GM12874 (cell line): ENCODE measurements around the gene MYO1H.

Source experiments
- CTCF ChIP-seq: IDR thresholded peaks from 2 replicates; pipeline ENCODE4 v1.5.1; 2011; ENCODE audit warnings: low read depth, mild to moderate bottlenecking, control low read depth, low read length, moderate library complexity; ENCODE audit not compliant: insufficient read depth

MYO1H gene

GRCh38 chr12:109494348-109494881 lies 146.7 kb downstream of the MYO1H start:
- no peak for TF ChIP-seq CTCF

- no peak for TF ChIP-seq CTCF
Measured at GRCh38 chr12:109495012-109495411, 147.3 kb downstream of the MYO1H start.

- no peak for TF ChIP-seq CTCF
Measured at GRCh38 chr12:109496306-109496705, 148.6 kb downstream of the MYO1H start.

GRCh38 chr12:109497675-109498074 lies 150.0 kb downstream of the MYO1H start:
- TF ChIP-seq CTCF, result no peak
